GM21447 (cell line): ENCODE measurements around the gene MKS1.

ENCODE experiments used
- ATAC-seq: cut with Tn5 transposase; IDR thresholded peaks from one replicate; pipeline ENCODE4 v1.9.1; 2021; ENCODE audit not compliant: unreplicated experiment

MKS1 gene

DNA sequence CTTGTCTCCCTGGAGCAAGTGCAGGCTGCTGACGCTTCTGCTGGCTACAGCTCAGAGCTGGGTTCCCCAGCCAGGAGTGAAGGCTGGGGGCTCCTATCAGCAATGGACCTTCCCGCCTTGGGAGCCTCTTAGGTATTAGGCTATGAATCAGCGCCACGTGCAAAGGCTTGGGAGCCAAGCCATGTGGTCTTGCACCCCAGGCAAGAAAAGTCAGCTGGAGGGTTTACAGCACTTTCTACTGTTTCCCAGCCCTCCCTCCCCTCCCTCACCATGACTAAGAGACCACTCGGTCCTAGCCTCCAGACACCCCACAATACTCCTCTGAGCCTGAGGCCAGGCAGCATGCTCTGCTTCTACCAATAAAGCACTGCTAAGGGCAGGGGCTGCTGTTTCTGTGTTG, 14.3 kb downstream of the MKS1 start:
- no peak for ATAC-seq

DNA sequence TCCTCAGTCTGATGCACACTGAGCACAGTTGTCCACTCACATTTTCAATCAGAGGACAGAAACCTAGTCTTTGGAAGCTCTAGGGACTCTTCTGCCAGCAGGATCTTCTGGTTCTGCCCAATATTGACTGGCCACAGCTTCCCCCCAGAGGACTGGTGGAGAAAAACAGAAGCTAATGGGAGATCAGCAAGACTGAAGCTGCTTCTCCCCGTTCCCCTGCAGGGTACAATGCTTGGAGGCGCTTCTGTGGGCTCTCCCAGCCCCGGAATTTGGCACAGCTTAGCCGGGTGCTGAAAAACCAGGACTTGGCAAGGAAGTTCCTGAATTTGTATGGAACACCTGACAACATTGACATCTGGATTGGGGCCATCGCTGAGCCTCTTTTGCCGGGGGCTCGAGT, 16.2 kb downstream of the MKS1 start:
- no peak for ATAC-seq

DNA sequence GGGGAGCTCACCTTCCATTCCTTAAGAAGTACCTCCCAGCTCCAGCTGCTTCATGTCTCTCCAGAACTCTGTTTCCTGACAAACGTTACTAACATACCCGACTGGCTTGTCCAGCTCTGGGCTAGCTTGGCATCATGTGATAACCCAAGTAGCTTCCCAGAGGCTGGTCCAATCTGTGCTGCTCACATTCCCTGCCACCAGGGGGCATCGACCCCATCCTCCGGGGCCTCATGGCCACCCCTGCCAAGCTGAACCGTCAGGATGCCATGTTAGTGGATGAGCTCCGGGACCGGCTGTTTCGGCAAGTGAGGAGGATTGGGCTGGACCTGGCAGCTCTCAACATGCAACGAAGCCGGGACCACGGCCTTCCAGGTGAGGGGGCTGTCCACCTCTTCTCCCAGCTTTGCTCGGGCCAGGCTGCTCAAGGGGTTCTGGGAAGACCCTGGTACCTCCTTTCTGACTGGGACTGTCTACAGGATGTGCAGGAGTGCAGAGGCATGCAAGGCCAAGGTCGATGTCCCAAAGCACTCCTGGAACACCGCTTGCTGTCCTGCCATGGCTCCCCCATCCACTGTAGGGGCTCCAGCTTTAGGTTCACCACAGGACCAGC, 18.9 kb downstream of the MKS1 start:
- ATAC-seq: no peak

DNA sequence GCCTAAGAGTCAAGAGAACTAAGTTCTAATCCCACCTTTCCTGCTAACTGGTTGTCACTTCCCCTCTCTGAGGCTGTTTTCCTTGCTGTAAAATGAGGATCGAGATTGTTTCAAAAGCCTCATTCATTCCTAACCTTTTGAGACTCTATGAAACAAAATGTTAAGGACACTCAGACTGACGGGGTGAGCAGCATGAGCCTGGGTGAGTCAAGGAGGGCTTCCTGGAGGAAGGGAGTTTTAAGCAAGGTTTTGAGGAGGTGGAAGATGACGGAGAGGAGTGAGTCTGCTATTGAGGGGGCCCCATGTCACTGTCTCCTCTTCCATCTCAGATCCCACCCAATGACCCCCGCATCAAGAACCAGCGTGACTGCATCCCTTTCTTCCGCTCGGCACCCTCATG, 22.4 kb downstream of the MKS1 start:
- ATAC-seq: no peak

DNA sequence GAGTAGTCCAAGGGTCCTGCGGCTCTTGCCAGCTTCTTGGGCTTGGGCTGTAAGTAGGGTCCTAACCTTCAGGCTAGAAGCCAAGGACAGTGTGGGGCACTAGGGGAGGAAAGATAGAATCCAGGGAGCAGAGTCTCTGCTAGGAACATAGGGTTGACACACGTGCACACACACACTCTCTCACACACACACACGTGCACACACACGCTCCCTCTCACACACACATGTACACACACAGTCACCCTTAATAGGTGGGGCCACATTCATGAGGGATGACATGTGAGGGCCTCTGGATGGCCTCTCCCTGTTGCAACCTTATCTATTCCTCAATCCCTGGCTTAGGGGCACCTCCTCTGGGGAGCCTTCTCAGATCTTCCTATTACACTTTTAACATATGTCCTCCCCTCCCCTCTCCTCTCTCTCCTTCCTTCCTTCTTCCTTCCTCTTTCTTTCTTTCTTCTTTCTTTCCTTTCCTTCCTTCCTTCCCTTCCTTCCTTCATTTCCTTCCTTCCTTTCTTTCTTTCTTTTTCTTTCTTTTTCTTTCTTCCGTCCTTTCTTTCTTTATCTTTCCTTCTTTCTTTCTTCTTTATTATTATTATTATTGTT, 23.4 kb downstream of the MKS1 start:
- no peak for ATAC-seq

DNA sequence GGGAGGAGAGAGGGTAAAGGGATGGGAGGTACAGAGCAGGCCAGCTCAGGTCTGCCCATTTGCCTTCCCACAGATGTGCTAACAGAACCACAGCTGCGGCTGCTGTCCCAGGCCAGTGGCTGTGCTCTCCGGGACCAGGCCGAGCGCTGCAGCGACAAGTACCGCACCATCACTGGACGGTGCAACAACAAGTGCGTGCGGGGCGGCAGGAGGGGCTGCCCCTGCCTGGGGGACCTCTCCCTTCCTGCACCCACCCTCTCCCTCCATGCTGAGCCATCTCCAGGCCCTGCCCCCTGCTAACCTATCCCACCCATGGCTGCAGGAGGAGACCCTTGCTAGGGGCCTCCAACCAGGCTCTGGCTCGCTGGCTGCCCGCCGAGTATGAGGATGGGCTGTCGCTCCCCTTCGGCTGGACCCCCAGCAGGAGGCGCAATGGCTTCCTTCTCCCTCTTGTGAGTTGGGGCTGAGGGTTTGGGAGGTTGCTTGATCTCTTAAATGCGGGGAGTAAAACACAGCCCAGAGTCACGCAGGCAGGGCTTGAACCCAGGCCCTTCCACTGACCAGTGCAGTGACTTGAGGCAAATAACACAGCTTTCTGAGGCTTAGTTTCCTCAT, 25.3 kb downstream of the MKS1 start:
- ATAC-seq: no peak

DNA sequence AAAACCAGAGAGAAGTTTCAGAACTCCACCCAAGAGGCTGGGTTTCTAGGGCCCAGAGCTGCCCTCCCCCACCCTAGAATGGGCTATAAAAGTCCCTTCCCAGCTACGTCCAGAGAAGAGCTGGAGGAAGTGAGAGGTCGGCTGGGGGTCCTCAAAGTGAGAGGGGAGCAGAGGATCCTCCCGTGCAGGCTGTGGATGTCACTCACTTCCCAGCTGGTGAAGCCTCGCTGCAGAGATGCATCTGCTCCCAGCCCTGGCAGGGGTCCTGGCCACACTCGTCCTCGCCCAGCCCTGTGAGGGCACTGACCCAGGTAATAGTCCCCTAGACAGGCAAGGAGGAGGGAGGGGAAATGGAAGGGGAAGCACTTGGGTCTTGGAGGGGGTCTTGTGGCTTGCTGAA, 26.4 kb downstream of the MKS1 start, which contains the start of gene EPX:
EPX (plus strand) TSS at position 115 of the 400 bp plus-strand sequence; CDS start at position 236, 121 bp downstream.
- ATAC-seq: no peak

DNA sequence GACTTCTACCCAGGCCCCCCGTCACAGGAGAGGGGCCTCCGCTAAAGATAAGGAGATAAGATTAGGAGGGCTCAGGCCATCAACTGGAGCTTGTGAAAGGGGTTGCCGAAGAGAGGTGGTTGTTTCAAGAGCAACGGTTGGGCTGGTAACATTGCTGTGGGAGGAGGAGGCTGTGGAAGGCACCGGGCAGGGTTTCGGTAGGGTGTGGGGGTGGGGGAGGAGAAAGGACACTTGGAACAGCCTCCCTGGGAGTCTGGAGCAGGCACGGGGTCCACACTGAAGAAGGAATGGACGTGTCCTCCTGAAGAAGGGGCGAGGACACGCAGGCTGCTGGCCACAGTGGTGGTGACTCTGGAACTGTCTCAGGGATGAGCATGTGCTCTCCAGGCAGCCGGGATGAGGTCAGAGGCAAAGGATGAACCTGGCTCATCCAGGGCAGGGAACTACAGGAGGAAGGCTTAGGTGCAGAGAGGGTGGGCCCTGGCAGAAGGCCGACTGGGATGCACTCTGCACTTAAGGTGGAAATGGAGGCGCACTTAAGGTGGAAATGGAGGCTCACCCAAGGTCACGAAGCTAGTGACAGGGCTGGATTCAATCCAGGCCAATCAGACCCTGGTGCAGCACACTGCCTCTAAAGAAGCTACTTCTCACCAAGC, 27.7 kb downstream of the MKS1 start:
- ATAC-seq: no peak

DNA sequence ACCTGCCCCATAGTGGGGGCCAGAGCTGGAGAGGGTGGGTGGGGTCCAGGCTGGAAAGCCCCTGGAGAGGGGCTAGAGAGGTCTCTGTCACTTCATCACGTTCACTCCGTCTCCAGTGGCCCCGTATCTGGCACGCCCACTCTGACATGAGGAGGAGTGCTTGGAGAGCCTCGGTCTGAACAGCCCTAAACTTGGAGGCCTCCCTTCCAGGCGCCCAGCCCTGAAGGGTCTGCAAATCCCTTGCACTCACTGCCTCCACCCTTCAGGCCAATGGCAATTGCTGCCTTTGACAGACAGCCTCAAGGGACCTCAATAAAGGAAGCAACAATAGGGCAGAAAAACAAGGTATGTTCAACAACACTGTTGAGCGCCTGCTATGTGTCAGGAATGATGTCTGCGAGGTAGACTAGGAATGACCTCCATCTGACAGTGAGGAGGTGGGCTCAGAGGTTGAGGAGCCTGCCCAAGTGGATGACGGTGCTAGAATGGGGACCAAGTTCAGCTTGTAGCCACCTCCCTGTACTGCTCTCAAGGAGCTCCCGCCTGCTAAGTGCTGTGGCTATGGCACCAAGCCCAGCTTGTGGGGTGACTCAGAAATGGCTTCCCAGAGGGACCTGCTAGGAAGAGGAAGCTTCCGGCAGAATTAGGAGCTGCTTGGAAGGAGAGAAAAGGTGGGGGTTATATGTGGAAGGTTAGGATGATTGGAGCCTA, 29.5 kb downstream of the MKS1 start:
- no peak for ATAC-seq

DNA sequence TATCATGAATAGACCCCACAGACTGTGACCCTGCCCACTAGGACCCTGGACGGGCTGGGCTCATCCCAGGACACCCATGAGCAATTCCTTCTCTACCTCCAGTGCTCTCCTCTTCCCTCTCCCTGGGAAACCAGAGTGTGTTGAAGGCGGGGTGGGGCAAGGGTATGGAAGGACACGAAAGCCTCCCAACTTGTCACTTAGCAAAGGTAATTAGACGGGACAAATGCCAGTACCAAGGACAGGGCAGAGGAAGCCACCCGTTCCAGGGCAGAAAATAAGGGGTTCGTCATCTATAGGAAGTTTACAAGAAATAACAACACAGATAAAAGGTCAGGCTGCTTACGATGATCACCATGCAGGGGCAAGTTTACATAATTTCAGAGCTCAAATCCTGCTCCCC, 31.4 kb downstream of the MKS1 start:
- no peak for ATAC-seq

DNA sequence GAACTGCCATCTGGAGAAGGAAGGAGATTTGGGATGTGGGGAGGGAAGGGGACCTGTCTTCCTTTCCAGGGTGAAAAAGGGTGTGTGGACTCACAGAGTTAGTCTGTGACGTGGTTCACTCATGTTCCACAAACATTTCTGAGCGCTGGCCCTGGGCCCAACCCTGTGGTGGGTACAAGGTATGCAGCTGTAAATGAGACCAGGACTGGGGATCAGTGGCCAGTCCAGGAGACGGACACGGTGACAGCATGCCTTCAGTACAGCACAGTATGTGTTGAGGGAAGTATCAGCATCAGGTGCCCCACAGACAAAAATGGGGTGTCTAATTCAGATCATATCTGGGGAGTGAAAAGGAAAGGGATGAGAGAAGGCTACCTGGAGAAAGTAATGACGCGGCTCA, 32.0 kb downstream of the MKS1 start:
- ATAC-seq: no peak

DNA sequence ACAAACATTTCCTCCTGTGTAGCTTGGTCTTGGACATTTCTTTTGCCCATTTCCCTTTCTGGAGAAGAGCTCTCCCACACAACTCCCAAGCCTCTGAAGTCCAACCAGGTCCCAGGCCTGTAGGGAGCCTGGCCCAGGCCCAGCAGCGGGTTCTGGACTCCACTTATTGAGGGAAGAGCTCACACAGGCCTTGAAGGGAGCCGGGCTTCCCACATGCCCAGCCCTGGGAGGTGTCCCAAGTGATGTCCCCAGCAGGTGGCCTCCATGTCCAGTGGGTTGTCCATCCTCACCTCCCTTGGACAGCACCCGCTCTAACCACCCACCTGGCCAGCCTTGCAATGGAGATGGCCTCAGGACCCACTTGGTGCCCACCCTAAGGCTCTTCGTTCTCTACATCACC, 32.5 kb downstream of the MKS1 start:
- no peak for ATAC-seq

DNA sequence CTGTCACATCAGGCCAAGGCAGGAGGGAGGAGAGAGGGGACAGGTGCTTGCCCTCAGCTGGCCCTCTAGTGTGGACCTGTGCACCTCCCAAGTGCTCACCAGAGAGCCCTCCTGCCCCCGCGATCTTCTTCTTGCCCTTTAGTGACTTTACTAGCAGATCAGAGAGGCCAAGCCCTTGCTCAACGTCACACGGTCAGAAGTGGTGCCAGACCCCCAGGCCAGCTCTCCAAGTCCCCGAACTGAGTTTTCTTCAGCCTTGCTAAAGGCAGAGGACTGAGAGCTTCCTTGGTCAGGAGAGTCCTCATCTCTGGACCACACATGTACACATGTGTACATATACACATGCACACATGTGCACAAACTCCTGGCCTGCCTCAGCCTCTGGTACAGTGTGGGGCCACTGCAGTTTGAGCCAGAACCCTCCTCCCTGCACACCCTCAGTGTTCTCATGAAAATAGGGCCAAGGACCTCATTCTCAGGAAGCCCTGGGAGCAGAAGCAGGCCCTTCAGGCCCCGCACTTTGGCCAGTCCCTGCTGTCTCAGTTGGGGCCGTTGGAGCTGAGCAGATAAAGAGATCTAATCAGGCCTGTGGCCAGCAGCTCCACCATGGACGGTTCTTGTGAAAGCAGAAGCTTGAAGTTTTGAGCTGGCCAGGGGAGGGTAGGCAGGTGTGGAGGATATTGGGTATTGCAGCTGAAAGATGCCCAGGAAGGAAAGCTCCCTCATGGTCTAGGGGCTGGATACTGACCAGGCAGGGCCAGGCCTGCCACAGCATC, 33.9 kb downstream of the MKS1 start:
- no peak for ATAC-seq

DNA sequence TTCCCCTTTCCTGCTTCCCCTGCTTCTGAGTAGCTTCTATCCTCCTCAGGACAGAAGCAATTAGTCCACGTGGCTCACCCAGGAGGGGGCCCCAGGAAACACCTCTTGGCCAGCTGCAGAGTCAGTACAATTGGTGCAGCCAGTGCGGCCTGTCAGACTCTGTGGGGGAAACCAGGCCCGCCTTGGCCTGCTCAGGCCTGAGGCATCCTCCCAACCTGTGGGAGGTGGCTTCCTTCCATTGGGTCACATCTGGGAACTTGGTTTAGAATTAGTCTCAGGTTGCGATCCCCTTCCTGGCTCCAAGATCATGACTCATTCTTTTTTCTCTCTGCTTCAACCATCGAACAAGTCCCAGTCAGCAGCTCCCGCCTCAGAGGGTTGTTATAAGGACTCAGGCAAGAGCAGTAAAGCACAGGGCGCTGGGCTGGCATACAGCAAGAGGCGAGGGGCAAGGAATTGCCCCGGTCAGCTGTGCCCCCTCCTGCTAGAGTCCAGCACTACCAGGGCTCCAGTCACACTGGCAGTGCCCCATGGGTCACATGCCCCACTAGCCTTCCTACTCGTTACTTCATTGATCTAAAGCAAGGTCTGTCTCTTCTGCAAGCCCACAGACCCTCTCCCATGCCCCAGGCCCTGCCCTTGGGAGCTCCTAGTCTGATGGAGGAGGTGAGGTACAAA, 34.6 kb downstream of the MKS1 start:
- no peak for ATAC-seq

DNA sequence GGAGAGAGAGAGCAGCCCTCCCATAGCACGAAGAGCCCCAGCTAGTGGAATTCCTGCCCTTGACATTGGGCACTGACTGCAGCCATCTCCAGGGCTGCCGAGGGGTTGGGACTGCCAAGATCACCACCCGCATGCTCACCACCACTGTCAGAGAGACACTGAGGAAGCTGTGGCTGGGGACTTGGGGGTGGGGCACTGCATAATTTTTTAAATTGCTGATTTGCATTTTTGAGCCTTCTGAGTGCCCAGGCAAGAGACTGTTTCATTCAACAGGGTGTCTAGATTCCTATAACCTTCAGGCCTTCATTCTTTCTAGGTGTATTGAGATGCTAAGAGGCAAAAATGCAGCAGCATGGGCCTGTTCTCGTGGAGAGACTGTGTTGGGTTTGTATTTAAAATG, 35.5 kb downstream of the MKS1 start:
- no peak for ATAC-seq

DNA sequence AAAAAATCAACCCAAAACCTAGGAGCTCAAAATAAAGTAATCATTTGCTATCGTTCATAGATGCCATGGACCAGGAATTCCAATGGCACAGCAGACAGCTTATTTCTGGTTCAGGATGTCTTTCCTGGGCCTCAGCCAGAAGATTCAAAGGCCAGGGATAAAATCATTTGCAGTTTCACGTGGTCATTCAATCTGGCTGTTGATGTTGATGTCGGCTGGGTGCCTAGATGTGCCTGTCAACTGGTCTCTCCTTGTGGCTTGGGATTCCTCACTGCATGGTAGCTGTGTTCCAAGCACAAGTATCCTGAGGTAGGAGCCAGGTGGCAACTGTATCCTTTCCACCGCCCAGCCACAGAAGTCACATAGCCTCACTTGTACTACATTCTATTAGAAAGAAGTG, 37.3 kb downstream of the MKS1 start:
- no peak for ATAC-seq

DNA sequence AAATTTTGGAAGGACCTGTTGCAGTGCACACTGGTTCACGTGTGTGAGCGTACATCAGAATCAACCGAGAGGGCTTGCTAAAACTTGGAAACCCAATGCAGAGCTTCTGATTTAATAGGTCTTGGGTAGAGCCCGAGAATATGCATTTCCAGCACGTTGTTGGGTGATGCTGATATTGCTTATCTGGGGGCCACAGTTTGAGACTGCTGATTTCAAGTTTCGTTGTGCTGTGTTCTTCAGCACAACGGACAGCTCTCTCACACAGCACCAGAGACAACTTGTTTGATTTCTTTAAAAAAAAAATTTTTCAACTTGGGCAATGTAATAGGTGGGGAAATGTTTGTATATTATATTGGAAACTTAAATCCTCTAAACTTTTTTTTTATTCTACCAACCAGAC, 42.9 kb downstream of the MKS1 start:
- no peak for ATAC-seq

DNA sequence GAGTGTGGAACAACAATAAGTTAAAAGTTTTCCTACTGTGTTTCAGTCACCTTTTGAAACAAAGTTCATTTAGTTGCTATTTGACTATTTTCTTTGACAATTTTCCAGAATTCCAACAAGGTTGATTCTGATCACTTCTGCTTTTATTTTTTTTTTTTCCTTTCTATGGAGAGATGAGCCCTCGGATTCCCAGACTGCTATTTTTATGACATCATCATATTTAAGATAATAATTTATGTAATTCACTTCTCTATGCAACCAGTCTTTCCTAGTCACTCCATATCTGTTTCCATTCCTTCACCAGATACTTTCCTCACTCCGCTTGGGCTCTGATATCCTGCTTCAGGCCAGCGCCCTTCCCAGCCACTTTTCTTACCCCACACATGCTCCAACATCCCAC, 44.2 kb downstream of the MKS1 start:
- no peak for ATAC-seq

DNA sequence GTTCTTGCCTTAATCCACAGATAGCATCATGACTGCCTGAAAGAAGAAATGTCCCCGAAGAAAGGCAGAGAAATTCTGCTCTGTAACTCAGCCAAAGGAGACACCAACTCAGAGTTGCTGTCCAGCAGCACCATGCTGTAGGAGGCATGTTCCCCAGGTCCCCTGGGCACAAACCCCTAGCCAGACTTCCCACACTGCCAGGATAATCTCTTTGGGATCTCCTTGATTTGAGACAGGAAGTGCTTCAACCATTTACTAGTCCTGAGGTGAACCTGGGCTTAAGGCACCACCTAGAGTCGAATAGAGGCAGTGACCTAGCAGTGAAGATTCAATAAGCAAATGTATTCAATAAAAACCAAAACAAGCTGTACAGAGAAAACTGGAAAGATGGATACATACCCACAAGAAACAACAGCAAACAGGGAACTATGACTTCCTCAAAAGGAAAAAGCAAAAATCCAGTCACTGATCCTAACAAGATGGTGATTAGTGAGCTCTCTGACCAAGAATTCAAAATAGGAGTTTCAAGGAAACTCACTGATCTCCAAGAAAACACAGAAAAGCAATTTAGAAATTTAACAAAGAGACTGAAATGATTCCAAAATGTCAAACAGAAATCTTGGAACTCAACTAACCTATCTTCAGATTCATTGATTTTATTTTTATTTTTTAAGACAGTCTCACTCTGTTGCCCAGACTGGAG, 46.5 kb downstream of the MKS1 start:
- no peak for ATAC-seq

DNA sequence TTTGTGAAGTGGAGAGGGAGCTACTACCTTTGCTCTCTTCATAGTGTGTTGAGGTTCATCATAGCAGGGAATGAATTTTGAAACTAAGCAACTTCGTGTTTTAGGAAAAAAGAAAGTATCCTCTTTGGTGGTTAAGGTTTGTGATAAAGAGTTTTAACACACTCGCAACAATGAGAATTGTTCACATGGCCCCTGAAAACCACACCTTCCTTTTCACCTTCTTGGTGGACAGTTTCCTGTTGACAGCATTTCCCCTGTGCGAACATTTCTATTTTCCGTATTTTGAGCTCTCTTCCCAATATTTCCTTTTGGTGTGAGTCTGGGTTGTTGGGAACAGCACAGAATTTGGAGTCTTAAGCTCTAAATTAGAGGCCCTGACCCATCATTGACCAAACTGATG, 48.4 kb downstream of the MKS1 start:
- ATAC-seq: no peak
